GM19328 (cell line): ENCODE measurements around the gene EPHA6.
"Not testable (repeated sequence)": the region's sequence is repeated elsewhere in the genome, so short reads cannot be mapped to it uniquely, and the experiment has no call there.

Source experiments
- ATAC-seq: cut with Tn5 transposase; IDR thresholded peaks from one replicate; pipeline ENCODE4 v1.9.1; 2021; ENCODE audit warnings: mild to moderate bottlenecking, moderate library complexity; ENCODE audit not compliant: unreplicated experiment

EPHA6 gene

DNA sequence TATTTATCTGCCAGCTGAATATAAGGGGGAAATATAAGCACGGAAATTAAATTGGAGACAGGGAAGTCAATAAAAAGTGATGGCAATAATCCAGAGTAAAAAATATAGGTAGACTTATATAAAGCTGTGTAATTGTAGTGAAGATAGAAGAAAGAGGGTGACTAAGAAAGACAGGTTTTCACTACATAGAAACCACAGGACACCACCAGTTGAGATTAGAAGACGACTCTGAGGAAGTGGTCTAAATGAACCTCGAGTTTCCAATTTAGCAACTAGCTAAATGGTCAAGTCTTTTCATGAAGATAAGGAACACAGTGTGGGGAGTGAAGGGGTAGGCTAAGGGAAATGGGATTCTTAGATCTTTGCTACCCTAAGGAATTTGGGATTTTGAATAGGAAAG is 761.3 kb downstream of the EPHA6 start:
- no peak for ATAC-seq

- no peak for ATAC-seq
Observed at GRCh38 chr3:97576221-97576620, 761.8 kb downstream of the EPHA6 start.

DNA sequence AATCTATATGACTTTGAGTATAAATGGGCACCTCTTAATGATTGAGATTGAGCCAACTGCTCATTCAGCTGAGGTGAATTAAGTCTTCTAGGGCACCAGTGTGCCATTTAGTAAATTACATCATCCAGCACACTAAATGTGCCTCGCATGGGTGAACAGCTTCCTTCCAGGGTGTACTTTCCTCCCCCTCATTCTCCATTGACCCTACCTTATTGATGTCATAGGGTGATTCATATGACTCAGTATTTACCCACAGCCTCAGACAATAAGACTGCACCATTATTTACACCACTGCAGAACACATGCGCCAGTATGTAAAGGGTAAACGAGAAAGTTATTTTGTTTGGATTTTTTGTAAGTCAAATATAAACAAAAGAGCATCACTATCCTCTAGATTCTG is 765.0 kb downstream of the EPHA6 start:
- ATAC-seq, result no peak

GRCh38 chr3:97610626-97611025 is 796.2 kb downstream of the EPHA6 start:
- ATAC-seq, result no peak

- ATAC-seq, result no peak
Observed at GRCh38 chr3:97612632-97613031, 798.2 kb downstream of the EPHA6 start.

DNA sequence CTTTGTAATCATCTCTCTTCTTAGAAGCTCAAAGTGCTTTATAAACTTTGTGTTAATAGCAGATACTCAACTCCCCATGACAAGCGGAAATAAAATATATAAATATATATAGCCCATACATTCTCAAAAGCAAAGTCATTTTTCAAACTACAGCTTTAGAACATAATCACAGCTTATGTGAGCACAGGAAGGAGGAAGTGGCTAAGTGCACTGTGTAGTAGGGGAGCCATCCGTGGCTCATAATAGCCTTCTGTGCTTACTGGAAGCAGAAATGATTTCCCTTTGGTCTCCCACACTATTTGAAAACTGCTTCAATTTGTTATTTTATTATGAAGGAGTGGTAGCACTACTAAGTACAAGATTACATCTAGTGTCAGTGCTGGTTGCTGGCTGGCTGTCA is 798.7 kb downstream of the EPHA6 start:
- ATAC-seq, result no peak

- not testable (repeated sequence) for ATAC-seq
Observed at GRCh38 chr3:97620514-97620913, 806.1 kb downstream of the EPHA6 start.

DNA sequence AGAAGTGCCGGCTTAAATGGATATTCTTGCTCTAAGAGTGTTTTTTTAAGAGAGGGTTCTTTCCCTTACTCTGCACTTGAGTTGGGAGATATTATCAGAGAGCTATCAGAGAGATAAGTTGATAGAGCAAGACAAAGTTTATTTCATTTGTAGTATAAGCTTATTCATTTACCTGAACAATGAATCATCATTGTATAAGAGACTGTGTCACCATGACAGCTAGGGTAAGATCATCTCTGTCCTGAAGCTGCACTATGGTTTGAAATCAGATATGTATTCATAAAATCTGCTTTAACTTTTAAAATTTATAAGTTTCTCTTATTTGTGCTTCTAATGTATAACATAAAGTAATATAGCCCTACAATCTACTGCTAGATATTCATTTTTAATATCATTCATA is 822.1 kb downstream of the EPHA6 start:
- ATAC-seq, result no peak

DNA sequence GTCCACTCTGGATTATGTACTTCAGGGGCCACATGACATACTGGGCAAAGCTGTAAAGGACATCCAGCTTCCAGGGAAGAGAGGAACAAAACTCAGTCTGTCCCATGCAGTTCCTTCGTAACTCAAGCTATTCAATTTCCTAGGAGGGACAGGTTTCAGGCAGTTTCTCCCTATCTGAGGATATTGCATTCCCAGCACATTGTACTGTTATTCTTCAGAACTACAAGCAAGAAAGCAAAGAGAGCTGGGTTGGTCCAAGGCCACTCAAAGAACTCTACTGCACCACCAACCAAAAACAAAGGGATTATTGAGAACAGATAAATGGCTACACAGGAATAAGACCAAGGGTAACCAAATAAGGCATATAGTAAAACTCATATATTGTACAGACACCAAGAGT is 832.5 kb downstream of the EPHA6 start:
- ATAC-seq, result no peak

DNA sequence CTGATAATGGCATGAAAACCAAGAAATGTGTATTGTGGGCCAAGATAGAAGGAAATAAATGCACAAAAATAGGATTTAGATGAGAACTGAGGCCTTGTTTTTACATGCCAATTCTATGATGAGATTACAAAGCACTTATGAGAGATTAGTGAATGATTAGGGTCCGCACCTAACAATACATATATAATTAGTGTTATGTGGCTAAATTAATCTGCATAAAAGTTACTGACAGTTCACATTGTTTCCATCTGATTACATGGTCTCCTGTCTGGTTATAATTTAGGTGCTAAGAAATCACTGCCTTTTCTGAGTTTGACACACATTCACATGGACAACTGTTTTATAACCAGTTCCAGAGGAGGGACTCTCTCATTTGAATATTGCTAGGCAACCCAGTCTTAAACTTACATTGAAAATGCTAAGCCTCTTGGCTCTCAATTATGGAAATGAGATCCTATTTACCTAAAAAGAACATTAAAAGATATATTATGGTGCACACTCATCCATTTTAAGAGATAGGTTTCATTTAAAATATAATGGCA is 833.1 kb downstream of the EPHA6 start:
- no peak for ATAC-seq

DNA sequence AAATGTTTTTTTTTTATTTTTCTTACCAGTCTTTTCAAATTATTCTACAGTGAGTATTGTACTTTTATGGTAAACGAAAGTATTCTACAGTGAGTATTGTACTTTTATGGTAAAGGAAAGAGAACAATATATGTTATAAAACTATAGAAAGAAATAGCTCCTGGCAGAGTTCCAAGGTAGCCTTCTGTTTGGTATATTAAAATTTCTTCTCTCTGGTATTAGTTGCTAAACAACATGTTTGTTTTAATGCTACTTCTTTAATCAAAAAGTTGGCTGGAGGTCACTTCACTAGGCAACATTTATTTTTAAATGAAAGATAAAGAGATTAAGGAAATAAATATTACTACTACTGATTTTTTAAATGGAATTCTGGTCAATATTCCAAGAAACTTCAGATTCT is 841.6 kb downstream of the EPHA6 start:
- ATAC-seq, result no peak

DNA sequence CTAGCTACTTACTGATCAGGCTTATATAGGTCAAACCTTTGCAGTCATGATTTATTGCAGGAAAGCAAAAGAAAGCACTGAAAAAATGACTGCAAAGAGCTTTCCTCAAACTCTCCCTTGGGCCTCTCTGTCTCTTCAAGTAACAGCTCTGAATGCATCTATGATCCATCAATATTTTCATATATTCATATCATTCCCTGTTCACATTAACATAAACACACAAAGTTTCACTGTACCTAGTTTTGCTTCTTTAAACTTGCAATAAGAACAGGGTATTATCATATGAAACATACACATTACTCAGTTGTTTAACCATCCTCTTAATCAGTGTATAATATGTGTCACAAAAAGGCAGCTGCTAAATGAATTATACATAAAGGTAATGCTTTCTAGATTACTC is 842.2 kb downstream of the EPHA6 start:
- ATAC-seq, result no peak

DNA sequence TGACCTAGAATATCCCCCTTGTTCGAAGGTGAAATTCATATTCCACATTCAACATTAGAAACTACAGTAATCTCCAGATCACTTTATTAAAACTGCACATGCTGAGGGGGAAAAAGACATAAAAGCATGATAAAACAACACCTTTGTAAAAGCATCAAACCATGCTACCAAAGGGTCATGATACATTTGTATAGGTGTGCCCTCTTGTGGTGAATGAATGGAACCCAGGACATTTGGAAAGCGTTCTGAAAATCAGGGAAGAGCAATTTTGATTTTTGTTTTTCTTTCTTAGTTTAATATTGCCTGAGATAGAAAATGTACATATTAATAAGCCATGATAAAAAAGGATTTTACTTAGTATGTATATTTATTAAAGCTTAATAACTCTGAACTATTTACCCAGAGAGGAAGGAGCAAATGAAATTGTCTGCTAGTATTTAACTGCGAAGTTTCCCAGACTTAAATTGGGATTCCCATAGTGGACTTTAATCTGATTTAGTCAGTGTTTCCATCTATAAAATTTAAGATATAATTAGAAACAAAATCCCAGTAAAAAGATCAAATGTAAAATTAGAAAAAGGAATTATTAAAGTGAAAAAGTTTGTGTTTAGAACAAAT is 844.4 kb downstream of the EPHA6 start:
- ATAC-seq, result no peak

DNA sequence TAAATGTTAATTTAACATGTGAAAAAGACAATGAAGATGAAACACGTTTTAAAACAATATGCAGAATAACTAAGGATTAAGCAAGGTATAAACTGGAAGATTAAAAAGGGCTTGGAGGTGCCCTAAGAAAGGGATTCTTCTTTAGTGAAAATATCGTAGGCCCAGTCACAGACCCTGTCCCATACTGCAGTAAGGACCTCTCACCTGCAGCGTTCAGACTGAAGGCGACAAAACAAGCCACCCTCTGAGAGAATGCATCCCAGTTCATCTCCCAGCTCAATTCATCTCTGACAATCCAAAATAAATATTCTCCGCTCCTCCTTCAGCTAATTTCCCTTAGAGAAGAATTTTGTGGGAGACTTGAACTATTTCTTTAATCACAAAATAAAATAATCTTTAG is 847.9 kb downstream of the EPHA6 start:
- ATAC-seq, result no peak

GRCh38 chr3:97662762-97663161 is 848.4 kb downstream of the EPHA6 start:
- no peak for ATAC-seq

GRCh38 chr3:97665896-97666295 is 851.5 kb downstream of the EPHA6 start:
- ATAC-seq, result no peak

DNA sequence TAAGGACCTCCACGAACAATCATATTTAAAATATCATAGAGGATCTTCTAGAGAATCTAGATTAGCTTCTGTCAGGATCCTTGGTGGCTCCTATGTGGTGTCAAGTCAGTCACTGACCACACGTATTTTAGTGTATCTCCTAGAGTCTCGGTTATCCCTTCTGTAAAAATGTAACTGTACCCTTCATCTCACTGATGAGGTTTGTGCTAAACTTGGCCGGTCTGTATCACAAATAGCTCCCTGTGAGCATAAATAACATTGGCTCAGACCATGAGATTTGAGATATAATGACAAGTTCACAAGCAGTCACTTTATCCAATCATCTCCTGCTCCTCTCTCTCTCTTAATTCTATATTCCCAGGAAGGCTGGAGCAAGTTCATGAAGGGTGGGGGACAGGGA is 856.6 kb downstream of the EPHA6 start:
- ATAC-seq, result no peak

DNA sequence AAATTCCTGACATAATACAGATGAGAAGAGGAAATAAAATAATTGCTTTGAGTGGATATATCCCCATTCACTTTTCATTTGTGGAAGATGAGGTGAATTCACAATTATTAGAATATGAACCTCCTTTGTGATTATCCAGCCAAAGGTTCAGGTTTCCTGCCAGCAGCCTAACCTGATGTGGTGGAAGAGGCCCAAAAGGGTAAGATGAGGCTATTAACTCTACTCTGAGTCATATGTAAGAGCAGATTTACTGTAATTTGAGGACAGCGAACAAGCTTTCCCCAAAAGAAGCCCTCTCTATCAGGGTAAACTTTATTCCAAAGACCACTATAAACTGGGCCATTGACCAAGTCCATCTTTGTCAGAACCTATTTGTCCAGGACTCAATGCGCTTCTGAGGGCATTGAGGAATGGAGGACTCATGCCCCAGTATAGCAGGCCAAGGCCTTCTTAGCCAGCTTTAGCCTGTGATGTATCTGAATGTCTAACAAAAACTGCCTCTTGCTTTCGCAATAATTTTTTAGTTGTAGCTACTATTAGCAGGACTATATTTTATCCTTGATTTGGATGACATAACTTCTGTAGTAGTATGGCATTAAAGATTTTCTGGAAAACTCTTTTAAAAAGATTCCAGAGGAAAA is 859.1 kb downstream of the EPHA6 start:
- no peak for ATAC-seq

DNA sequence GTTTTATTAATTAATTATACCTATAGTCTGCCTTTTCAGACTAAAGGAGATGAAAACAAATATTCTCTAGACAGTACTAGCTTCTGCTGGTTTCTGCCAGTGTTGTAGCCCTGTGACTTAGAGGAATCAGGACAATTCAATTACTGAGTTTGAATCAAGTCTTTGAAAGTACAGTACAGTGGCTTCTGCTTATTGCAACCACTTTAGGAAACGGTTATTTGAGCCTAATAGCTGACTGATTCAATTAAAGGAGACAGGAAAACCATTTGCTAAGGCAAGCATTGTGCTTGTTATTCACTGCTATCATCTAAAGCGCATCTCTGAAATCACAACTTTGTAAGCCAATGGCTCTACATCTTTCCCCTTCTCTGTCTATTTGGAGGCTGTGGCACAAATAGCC is 860.1 kb downstream of the EPHA6 start:
- ATAC-seq, result no peak

GRCh38 chr3:97680210-97680609 is 865.8 kb downstream of the EPHA6 start:
- no peak for ATAC-seq

DNA sequence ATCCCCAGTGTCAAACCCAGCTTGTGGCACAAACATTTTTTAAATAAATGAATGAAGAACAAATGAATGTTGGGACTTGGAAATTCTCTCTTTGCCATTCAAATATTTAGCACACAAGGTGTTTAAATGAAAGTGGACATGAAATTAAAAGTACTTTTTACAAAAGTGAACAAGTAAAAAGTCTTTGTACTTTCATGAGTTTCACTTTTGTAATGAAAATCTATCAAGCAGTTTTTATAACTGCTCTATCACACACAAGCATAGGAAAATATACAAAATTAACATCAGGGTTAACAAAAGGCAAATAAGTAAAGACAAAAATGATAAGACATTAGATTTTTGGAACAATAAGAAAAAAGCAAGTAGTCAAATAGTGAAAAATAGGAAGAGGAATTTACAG is 866.3 kb downstream of the EPHA6 start:
- ATAC-seq, result no peak

DNA sequence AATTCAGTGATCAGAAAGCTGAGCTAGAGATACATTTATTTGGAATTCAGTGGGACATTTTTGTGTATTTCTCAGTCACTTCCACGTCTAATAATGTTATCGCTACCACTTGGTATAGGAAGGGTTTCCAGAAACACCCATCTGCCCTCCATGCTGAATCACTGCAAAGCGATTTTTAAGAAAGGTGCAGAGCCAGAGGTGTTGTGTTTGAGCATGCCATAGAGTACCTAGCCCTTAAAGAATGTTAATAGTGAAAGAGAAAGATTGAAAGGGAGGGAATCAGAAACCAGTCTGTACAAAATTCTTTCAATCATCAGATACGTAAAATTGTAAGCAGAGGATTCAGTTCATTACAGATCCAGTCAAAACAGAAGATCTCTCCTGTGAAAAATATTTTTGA is 870.1 kb downstream of the EPHA6 start:
- no peak for ATAC-seq

DNA sequence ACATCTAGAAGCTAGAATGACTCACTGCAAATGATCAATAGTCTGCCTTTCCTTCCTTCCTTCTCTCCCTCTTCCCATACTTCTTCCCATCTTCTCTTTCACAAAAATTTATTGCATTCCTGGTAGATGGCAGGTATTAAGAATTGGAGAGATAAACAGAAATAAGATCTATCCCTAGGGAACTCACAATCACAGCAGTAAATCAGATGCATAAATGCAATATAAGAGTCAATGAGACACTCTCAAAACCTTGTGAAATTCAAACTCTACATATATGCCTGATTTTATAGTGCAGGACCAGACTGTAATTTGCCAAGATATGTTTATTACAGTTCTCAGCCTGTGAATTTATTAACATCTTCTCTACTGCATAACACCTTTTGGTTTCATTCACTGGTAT is 871.9 kb downstream of the EPHA6 start:
- ATAC-seq, result no peak
